Measurements from ENCODE around the gene ACOT7.
"Not testable (repeated sequence)": the region's sequence is repeated elsewhere in the genome, so short reads cannot be mapped to it uniquely, and the experiment has no call there.

The ACOT7 gene

GRCh38 chr1:6239213-6239752 lies 154.3 kb downstream of the ACOT7 start:
- DNase-seq (ENCODE audit: low read depth in 3 of 3) = no peak

DNA sequence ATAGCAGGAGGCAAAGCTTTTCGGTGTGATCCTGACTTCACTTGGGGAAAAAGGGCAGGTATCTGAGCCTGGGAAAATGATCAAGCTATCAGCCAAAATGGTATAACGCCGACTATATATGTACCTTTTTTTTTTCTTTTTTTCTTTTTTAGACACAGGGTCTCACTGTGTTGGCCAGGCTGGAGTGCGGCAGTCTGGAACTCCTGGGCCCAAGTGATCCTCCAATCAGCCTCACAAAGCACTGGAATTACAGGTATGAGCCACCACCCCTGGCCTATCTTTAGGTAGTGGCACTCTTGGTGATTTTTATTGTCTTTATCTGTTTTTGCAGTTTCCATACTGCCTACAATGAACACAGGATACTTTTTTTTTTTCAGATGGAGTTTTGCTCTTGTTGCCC lies 156.5 kb downstream of the ACOT7 start:
- no peak for DNase-seq (ENCODE audit: low read depth in 3 of 3)

- DNase-seq (ENCODE audit: low read depth in 3 of 3) = peak in 1 of 3 experiments; percentile 13
Measured at GRCh38 chr1:6235296-6235677, 158.3 kb downstream of the ACOT7 start.

GRCh38 chr1:6234502-6235295 lies 158.9 kb downstream of the ACOT7 start:
- no peak for DNase-seq (ENCODE audit: low read depth in 3 of 3)

DNA sequence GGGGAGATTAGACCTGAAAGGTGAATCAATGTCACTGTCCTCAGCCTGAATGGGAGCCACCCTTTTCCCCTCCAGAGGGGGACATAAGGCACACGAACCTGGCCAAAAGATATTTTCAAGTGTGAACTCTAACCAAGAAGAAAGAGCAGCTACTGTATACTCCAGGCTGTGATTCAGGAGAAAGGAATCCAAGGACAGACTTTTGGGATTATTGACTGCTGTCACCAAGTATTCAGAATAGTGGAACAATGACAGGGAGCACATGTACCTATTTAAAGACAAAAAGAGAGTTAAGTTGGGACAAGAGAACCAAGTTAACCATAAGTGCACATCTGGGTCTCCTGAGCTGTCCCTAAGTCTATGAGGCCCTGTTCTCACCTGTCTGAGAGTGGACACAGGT lies 160.2 kb downstream of the ACOT7 start:
- DNase-seq (ENCODE audit: low read depth in 3 of 3) = no peak

- DNase-seq (ENCODE audit: low read depth in 3 of 3) = no peak
Measured at GRCh38 chr1:6225651-6226050, 167.9 kb downstream of the ACOT7 start.

DNA sequence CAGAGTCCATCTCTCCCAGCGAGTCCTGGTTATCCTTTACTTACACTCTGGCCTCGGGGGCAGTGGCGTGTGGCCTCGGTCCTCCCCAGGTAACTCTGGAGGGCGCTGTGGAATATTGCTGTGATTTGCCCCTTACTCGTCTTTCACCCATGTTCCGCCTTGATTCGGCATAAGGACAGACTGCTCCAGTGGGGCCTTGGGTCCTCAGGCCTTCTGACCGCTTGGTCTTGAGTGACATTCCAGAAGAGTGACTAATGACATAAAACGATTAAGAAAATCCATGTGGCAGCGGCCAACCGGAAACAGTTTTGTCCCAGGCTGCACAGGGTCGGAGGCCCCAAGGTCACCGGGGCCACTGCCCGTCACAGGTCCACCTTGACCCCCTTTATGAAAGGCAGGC lies 168.8 kb downstream of the ACOT7 start:
- DNase-seq (ENCODE audit: low read depth in 3 of 3) = no peak

DNA sequence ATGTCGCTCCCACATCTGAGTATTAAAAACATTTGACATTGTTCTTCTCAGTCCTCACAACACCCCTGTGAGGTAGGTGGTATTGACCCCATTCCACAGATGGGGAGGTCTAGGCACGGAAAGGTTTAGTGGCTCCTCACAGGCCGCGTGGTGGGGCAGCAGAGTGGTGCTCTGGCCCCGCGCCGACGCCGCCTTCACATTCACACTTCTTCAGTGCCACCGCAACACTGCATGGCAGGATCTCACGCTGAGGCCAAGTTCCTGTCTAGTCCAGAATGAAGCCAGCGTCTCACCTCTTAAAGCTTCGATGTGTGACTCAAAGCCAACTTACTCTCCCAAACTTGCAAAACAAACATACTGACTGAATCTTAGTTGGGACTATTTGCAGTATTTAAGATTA lies 169.9 kb downstream of the ACOT7 start:
- DNase-seq (ENCODE audit: low read depth in 3 of 3) = no peak

- no peak for DNase-seq (ENCODE audit: low read depth in 3 of 3)
Measured at GRCh38 chr1:6222636-6223035, 170.9 kb downstream of the ACOT7 start.

- no peak for DNase-seq (ENCODE audit: low read depth in 3 of 3)
Measured at GRCh38 chr1:6221210-6221784, 172.3 kb downstream of the ACOT7 start.

GRCh38 chr1:6220236-6220635 lies 173.3 kb downstream of the ACOT7 start:
- DNase-seq (ENCODE audit: low read depth in 3 of 3) = no peak

GRCh38 chr1:6219641-6220040 lies 173.9 kb downstream of the ACOT7 start:
- not testable (repeated sequence) for DNase-seq (ENCODE audit: low read depth in 3 of 3)

GRCh38 chr1:6218375-6219164 lies 175.0 kb downstream of the ACOT7 start:
- DNase-seq (ENCODE audit: low read depth in 3 of 3) = no peak
